Stimulated activated naive B cell treated with anti-CD40 and anti-IgM and Interleukin-4, amounts not matched to agents 10 μg/mL and 1 μg/mL and 100 μg/mL, for 72 hours (primary cell): Measurements from ENCODE around the gene EMC1.
A peak's percentile ranks its signal among the peaks of the same experiment; 100 is the strongest.
"Not testable (repeated sequence)": the region's sequence is repeated elsewhere in the genome, so short reads cannot be mapped to it uniquely, and the experiment has no call there.

Source experiments
- ATAC-seq, 2 donors: fragments of 150-1000 bp; cut with Tn5 transposase; replicated peaks; 2 replicates each; pipeline ENCODE4 v1.10.0; 2021; ENCODE audit warnings: moderate library complexity in 1 of 2
- DNase-seq: peaks from one replicate; pipeline ENCODE4 v3.0.0; 2021
- H3K27ac Mint-ChIP-seq: one replicate; pipeline ENCODE4 v1.8.0; 2022; ENCODE audit warnings: mild to moderate bottlenecking, mixed read lengths
- H3K27me3 Mint-ChIP-seq, 2 donors: one replicate each; pipeline ENCODE4 v1.8.0; 2022; ENCODE audit warnings: mixed read lengths in 2 of 2
- H3K36me3 Mint-ChIP-seq, 2 donors: one replicate each; pipeline ENCODE4 v1.8.0; 2022; ENCODE audit warnings: mixed read lengths in 2 of 2, mild to moderate bottlenecking in 1 of 2
- H3K4me1 Mint-ChIP-seq, 2 donors: one replicate each; pipeline ENCODE4 v1.8.0; 2022; ENCODE audit warnings: mixed read lengths in 2 of 2, mild to moderate bottlenecking in 1 of 2
- H3K4me3 Mint-ChIP-seq, 2 donors: one replicate each; pipeline ENCODE4 v1.8.0; 2022; ENCODE audit warnings: mild to moderate bottlenecking in 2 of 2, mixed read lengths in 2 of 2, moderate library complexity in 1 of 2
- H3K9me3 Mint-ChIP-seq, 2 donors: one replicate each; pipeline ENCODE4 v1.8.0; 2022; ENCODE audit warnings: mixed read lengths in 2 of 2, mild to moderate bottlenecking in 1 of 2

EMC1 gene

GRCh38 chr1:19250629-19251304 is 557 bp downstream of the EMC1 start:
- Mint-ChIP-seq H3K27me3 (no peaks in the 10 kb centered on the region), H3K4me3 (peak overlapping the region; percentile 98), H3K4me1 (peaks cover 22 to 30% of the 10 kb centered on the region in 2 donors), H3K27ac (peak overlapping the region; percentile 99), H3K9me3 (no peaks in the 10 kb centered on the region), H3K36me3 (peaks cover 6 to 23% of the 10 kb centered on the region in 2 donors)
- ATAC-seq (no peak), DNase-seq (no peak)

GRCh38 chr1:19240673-19241538 is 10.4 kb downstream of the EMC1 start:
- ATAC-seq: peak; percentile 84 to 92
- no peaks in the 10 kb centered on the region for H3K9me3 Mint-ChIP-seq

GRCh38 chr1:19239876-19240275 is 11.4 kb downstream of the EMC1 start:
- no peak for ATAC-seq
- no peaks in the 10 kb centered on the region for H3K4me1 Mint-ChIP-seq
- no peaks in the 10 kb centered on the region for H3K27me3 Mint-ChIP-seq
- no peaks in the 10 kb centered on the region for H3K9me3 Mint-ChIP-seq
- no peak overlapping the region for H3K27ac Mint-ChIP-seq
- H3K36me3 Mint-ChIP-seq: peaks cover 51 to 63% of the 10 kb centered on the region in 2 donors
- H3K4me3 Mint-ChIP-seq: no peak overlapping the region
- no peak for DNase-seq

More at GRCh38 chr1:19240673-19241538, 10.4 kb downstream of the EMC1 start:
- Mint-ChIP-seq H3K4me1 (no peaks in the 10 kb centered on the region), H3K36me3 (peaks cover 48 to 61% of the 10 kb centered on the region in 2 donors), H3K4me3 (no peak overlapping the region), H3K27ac (no peak overlapping the region), H3K27me3 (no peaks in the 10 kb centered on the region)
- peak; percentile 31 for DNase-seq

- no peak for DNase-seq
- ATAC-seq: no peak
- no peak overlapping the region for H3K27ac Mint-ChIP-seq
- no peak overlapping the region for H3K4me3 Mint-ChIP-seq
- H3K36me3 Mint-ChIP-seq: peaks cover 30 to 50% of the 10 kb centered on the region in 2 donors
- no peaks in the 10 kb centered on the region for H3K9me3 Mint-ChIP-seq
- H3K4me1 Mint-ChIP-seq: no peaks in the 10 kb centered on the region
- no peaks in the 10 kb centered on the region for H3K27me3 Mint-ChIP-seq
Measured at GRCh38 chr1:19234224-19234623, 17.1 kb downstream of the EMC1 start.

- H3K4me3 Mint-ChIP-seq: no peak overlapping the region
- H3K27ac Mint-ChIP-seq: no peak overlapping the region
Measured at GRCh38 chr1:19232524-19232846, 18.8 kb downstream of the EMC1 start.

GRCh38 chr1:19231736-19232523 is 19.4 kb downstream of the EMC1 start:
- not testable (repeated sequence) for H3K27me3 Mint-ChIP-seq, H3K4me3 Mint-ChIP-seq, H3K4me1 Mint-ChIP-seq, ATAC-seq, H3K9me3 Mint-ChIP-seq, DNase-seq
- Mint-ChIP-seq H3K27ac (peak overlapping the region; percentile 20), H3K36me3 (peaks cover 26 to 46% of the 10 kb centered on the region in 2 donors)

More at GRCh38 chr1:19232524-19232846, 18.8 kb downstream of the EMC1 start:
- Mint-ChIP-seq H3K27me3 (no peaks in the 10 kb centered on the region), H3K9me3 (no peaks in the 10 kb centered on the region), H3K4me1 (no peaks in the 10 kb centered on the region), H3K36me3 (peaks cover 23 to 45% of the 10 kb centered on the region in 2 donors)
- no peak for DNase-seq
- ATAC-seq: peak in 1 of 2 donors; percentile 33

- Mint-ChIP-seq H3K4me3 (no peak overlapping the region), H3K4me1 (no peaks in the 10 kb centered on the region), H3K27me3 (no peaks in the 10 kb centered on the region), H3K36me3 (peaks cover 23 to 55% of the 10 kb centered on the region in 2 donors), H3K27ac (no peak overlapping the region), H3K9me3 (no peaks in the 10 kb centered on the region)
- ATAC-seq (no peak), DNase-seq (no peak)
Measured at GRCh38 chr1:19229828-19230325, 21.4 kb downstream of the EMC1 start.

GRCh38 chr1:19229229-19229628 is 22.1 kb downstream of the EMC1 start:
- ATAC-seq (no peak), DNase-seq (no peak)
- H3K9me3 Mint-ChIP-seq: no peaks in the 10 kb centered on the region
- H3K36me3 Mint-ChIP-seq: peaks cover 29 to 60% of the 10 kb centered on the region in 2 donors
- H3K27ac Mint-ChIP-seq: no peak overlapping the region
- no peaks in the 10 kb centered on the region for H3K4me1 Mint-ChIP-seq
- no peak overlapping the region for H3K4me3 Mint-ChIP-seq
- H3K27me3 Mint-ChIP-seq: no peaks in the 10 kb centered on the region

GRCh38 chr1:19222979-19223824 is 28.1 kb downstream of the EMC1 start:
- Mint-ChIP-seq H3K27me3 (no peaks in the 10 kb centered on the region), H3K36me3 (peaks cover 48 to 84% of the 10 kb centered on the region in 2 donors), H3K4me1 (peaks cover 7 to 12% of the 10 kb centered on the region in 2 donors), H3K9me3 (no peaks in the 10 kb centered on the region), H3K4me3 (no peak overlapping the region), H3K27ac (no peak overlapping the region)
- ATAC-seq (no peak), DNase-seq (no peak)

- H3K27ac Mint-ChIP-seq: peak overlapping the region; percentile 42
- ATAC-seq (no peak), DNase-seq (no peak)
- H3K27me3 Mint-ChIP-seq: no peaks in the 10 kb centered on the region
- H3K4me3 Mint-ChIP-seq: no peak overlapping the region
- H3K9me3 Mint-ChIP-seq: no peaks in the 10 kb centered on the region
- peaks cover 7 to 12% of the 10 kb centered on the region in 2 donors for H3K4me1 Mint-ChIP-seq
- peaks cover 52 to 85% of the 10 kb centered on the region in 2 donors for H3K36me3 Mint-ChIP-seq
Measured at GRCh38 chr1:19222573-19222972, 28.8 kb downstream of the EMC1 start.

GRCh38 chr1:19220991-19221390 is 30.3 kb downstream of the EMC1 start:
- peaks cover 48 to 80% of the 10 kb centered on the region in 2 donors for H3K36me3 Mint-ChIP-seq
- no peaks in the 10 kb centered on the region for H3K9me3 Mint-ChIP-seq
- DNase-seq: no peak
- peaks cover 9 to 12% of the 10 kb centered on the region in 2 donors for H3K4me1 Mint-ChIP-seq
- peak overlapping the region; percentile 44 for H3K27ac Mint-ChIP-seq
- H3K27me3 Mint-ChIP-seq: no peaks in the 10 kb centered on the region
- ATAC-seq: no peak
- no peak overlapping the region for H3K4me3 Mint-ChIP-seq

GRCh38 chr1:19220080-19220846 is 31.1 kb downstream of the EMC1 start:
- peak overlapping the region; percentile 93 for H3K27ac Mint-ChIP-seq
- DNase-seq (no peak), ATAC-seq (peak in 1 of 2 donors; percentile 61)
- H3K4me1 Mint-ChIP-seq: peaks cover 10 to 14% of the 10 kb centered on the region in 2 donors
- H3K27me3 Mint-ChIP-seq: no peaks in the 10 kb centered on the region
- H3K36me3 Mint-ChIP-seq: peaks cover 50 to 76% of the 10 kb centered on the region in 2 donors
- H3K9me3 Mint-ChIP-seq: no peaks in the 10 kb centered on the region
- H3K4me3 Mint-ChIP-seq: peak overlapping the region in 1 of 2 donors; percentile 18

GRCh38 chr1:19219451-19219850 is 31.9 kb downstream of the EMC1 start:
- ATAC-seq: no peak
- no peak for DNase-seq
- Mint-ChIP-seq H3K4me1 (peaks cover 12 to 16% of the 10 kb centered on the region in 2 donors), H3K27me3 (no peaks in the 10 kb centered on the region), H3K9me3 (no peaks in the 10 kb centered on the region), H3K27ac (no peak overlapping the region), H3K36me3 (peaks cover 46 to 72% of the 10 kb centered on the region in 2 donors), H3K4me3 (no peak overlapping the region)
